T47D (cell line): ENCODE data around the gene PSMA7.

ENCODE experiments used
- DNase-seq, 2 experiments: peaks; one replicate each; pipeline versions ENCODE4 v3.0.0 to v3.0.0-alpha.2; 2011 to 2012; ENCODE audit warnings: low read depth in 1 of 2, low spot score in 1 of 2
- JUND ChIP-seq: IDR thresholded peaks from 2 replicates; pipeline ENCODE4 v1.6.1; 2012; ENCODE audit warnings: low read depth
- in situ Hi-C: cut with HindIII; loops from 2 replicates; pipeline ENCODE4 v1.10.0; 2016; ENCODE audit warnings: low sequenced_read_pairs, low pct_unique_long_range_greater_than_20kb

The PSMA7 gene

GRCh38 chr20:62143081-62143956 is at the start of gene PSMA7, which contains the start of gene SS18L1:
PSMA7 (minus strand) TSS chr20:62143394; CDS start chr20:62143303, 91 bp downstream.
SS18L1 (plus strand) TSS chr20:62143769; CDS start chr20:62143821, 52 bp downstream.
- no peak for TF ChIP-seq JUND
- DNase-seq = peak; percentile 94 to 96
- in situ Hi-C loops = no loop called here

GRCh38 chr20:62192635-62193034 is 49.4 kb upstream of the PSMA7 start:
- DNase-seq = no peak
- TF ChIP-seq JUND = no peak
- in situ Hi-C loops = no loop called here

GRCh38 chr20:62191781-62192559 is 48.8 kb upstream of the PSMA7 start:
- in situ Hi-C loops = no loop called here
- no peak for TF ChIP-seq JUND
- DNase-seq = no peak

- in situ Hi-C loops = no loop called here
- DNase-seq = no peak
- TF ChIP-seq JUND = no peak
Measured at GRCh38 chr20:62190639-62191411, 47.6 kb upstream of the PSMA7 start.

GRCh38 chr20:62186887-62187866 is 44.0 kb upstream of the PSMA7 start:
- no peak for DNase-seq
- in situ Hi-C loops = no loop called here
- TF ChIP-seq JUND = no peak

GRCh38 chr20:62186096-62186426 is 42.9 kb upstream of the PSMA7 start:
- DNase-seq = no peak
- TF ChIP-seq JUND = no peak
- in situ Hi-C loops = no loop called here

- DNase-seq = no peak
- no peak for TF ChIP-seq JUND
- in situ Hi-C loops = no loop called here
Measured at GRCh38 chr20:62183426-62184142, 40.4 kb upstream of the PSMA7 start.

- DNase-seq = peak; percentile 97 to 100
- no peak for TF ChIP-seq JUND
- in situ Hi-C loops = no loop called here
Measured at GRCh38 chr20:62182469-62183425, 39.6 kb upstream of the PSMA7 start, which contains the start of gene MTG2. MTG2 (plus strand) TSS chr20:62183028; CDS start chr20:62193421, 10,393 bp downstream.

- no peak for TF ChIP-seq JUND
- no peak for DNase-seq
- in situ Hi-C loops = no loop called here
Measured at GRCh38 chr20:62181808-62182207, 38.6 kb upstream of the PSMA7 start.

- DNase-seq = no peak
- in situ Hi-C loops = no loop called here
- TF ChIP-seq JUND = no peak
Measured at GRCh38 chr20:62179162-62179504, 35.9 kb upstream of the PSMA7 start.
